ENCODE results near the gene PIK3CB. TPM values are rescaled to one million over a fixed set of nuclear protein-coding genes. Genes with fewer than 3 reads are reported as not detected.

PIK3CB gene
- total and polyA plus RNA-seq, 10 of the 15 experiments (the other 5 are each of a cell fraction or from before 2014, with no cell fraction given), result 5.0 to 18.4 (median 10.4) TPM

- TF ChIP-seq KLF5 (IDR thresholded peaks at IDR 0.05; ENCODE audit: partially characterized antibody) (peak; percentile 69), ZNF274 (IDR thresholded peaks at IDR 0.05; ENCODE audit: insufficient read depth, insufficient read length) (no peak), SKIL (IDR thresholded peaks at IDR 0.05; ENCODE audit: low read depth, poor library complexity, severe bottlenecking) (no peak), KDM1A (IDR thresholded peaks at IDR 0.05; ENCODE audit: borderline replicate concordance) (no peak), YY1 (IDR thresholded peaks at IDR 0.05; ENCODE audit: low read depth, low read length) (peak; percentile 39; the same call in 1 of the 2 replicates), SUZ12 (IDR thresholded peaks at IDR 0.05; ENCODE audit: unreplicated experiment) (no peak), RAD21 (IDR thresholded peaks at IDR 0.05; ENCODE audit: insufficient read depth, low read depth, low read length) (no peak), PAX5 (IDR thresholded peaks at IDR 0.05; ENCODE audit: borderline replicate concordance, low read depth, low read length) (no peak), TARDBP (IDR thresholded peaks at IDR 0.05; ENCODE audit: borderline replicate concordance) (no peak), STAT1 (conservative IDR thresholded peaks at IDR 0.05) (no peak), HSF1 (IDR thresholded peaks at IDR 0.05; ENCODE audit: low read depth, low read length) (no peak), IKZF1 (conservative IDR thresholded peaks at IDR 0.05) (peak; percentile 88), ZNF217 (IDR thresholded peaks at IDR 0.05) (0 out of 2 replicates have a peak, but pooled peaks have one; percentile 73), FOXM1 (IDR thresholded peaks at IDR 0.05; ENCODE audit: low read depth, low read length) (no peak), SMARCA5 (IDR thresholded peaks at IDR 0.05) (peak; percentile 91; the same call in 1 of the 2 replicates), ESRRA (IDR thresholded peaks at IDR 0.05; ENCODE audit: low read length) (no peak), POU2F2 (IDR thresholded peaks at IDR 0.05; ENCODE audit: borderline replicate concordance, low read depth, low read length) (peak; percentile 19; the same call in 2 of the 3 replicates), ZBED1 (IDR thresholded peaks at IDR 0.05; ENCODE audit: borderline replicate concordance) (no peak), CTCF (IDR thresholded peaks at IDR 0.05 in 2 of 3, conservative IDR thresholded peaks at IDR 0.05 in 1 of 3; ENCODE audit: control insufficient read depth in 2 of 3, extremely low read depth in 1 of 3, insufficient read depth in 1 of 3, low read depth in 3 of 3, low read length in 3 of 3) (no peak)
Measured at GRCh38 chr3:138834596-138835396, at the start of gene PIK3CB (continued).
